Stimulated activated CD8-positive, alpha-beta memory T cell treated with anti-CD3 and anti-CD28 coated beads, Interleukin-15, amount 100 ng/mL, for 4 hours (primary cell): ENCODE results near the gene HIVEP3.

ENCODE experiments used
- DNase-seq, 2 donors: peaks; one replicate each; pipeline ENCODE4 v3.0.0-alpha.2; 2020; ENCODE audit warnings: low read depth in 2 of 2

The HIVEP3 gene

GRCh38 chr1:41652384-41653265 lies 266.1 kb downstream of the HIVEP3 start:
- no peak for DNase-seq

GRCh38 chr1:41650028-41650880 lies 268.5 kb downstream of the HIVEP3 start:
- no peak for DNase-seq

GRCh38 chr1:41649396-41650027 lies 269.2 kb downstream of the HIVEP3 start:
- no peak for DNase-seq

- no peak for DNase-seq
Measured at GRCh38 chr1:41648844-41649243, 269.9 kb downstream of the HIVEP3 start.

- no peak for DNase-seq
Measured at GRCh38 chr1:41648230-41648629, 270.5 kb downstream of the HIVEP3 start.

GRCh38 chr1:41647221-41648135 lies 271.2 kb downstream of the HIVEP3 start:
- DNase-seq, result no peak

GRCh38 chr1:41646186-41646585 lies 272.5 kb downstream of the HIVEP3 start:
- no peak for DNase-seq

GRCh38 chr1:41645062-41645461 lies 273.7 kb downstream of the HIVEP3 start:
- DNase-seq, result no peak

- no peak for DNase-seq
Measured at GRCh38 chr1:41642922-41643821, 275.6 kb downstream of the HIVEP3 start.

- no peak for DNase-seq
Measured at GRCh38 chr1:41641941-41642527, 276.7 kb downstream of the HIVEP3 start.

- DNase-seq, result no peak
Measured at GRCh38 chr1:41641475-41641814, 277.3 kb downstream of the HIVEP3 start.

- DNase-seq, result no peak
Measured at GRCh38 chr1:41640756-41641474, 277.8 kb downstream of the HIVEP3 start.

GRCh38 chr1:41640141-41640751 lies 278.5 kb downstream of the HIVEP3 start:
- no peak for DNase-seq

- peak in 1 of 2 donors; percentile 60 for DNase-seq
Measured at GRCh38 chr1:41639332-41639936, 279.3 kb downstream of the HIVEP3 start.

- no peak for DNase-seq
Measured at GRCh38 chr1:41638086-41639024, 280.4 kb downstream of the HIVEP3 start.

GRCh38 chr1:41637367-41637766 lies 281.4 kb downstream of the HIVEP3 start:
- DNase-seq, result no peak

GRCh38 chr1:41633764-41634163 lies 285.0 kb downstream of the HIVEP3 start:
- no peak for DNase-seq
